Pancreas (tissue), 10 donors: ENCODE measurements around the gene DKK1. TPM values are rescaled to one million over a fixed set of nuclear protein-coding genes. Genes with fewer than 3 reads are reported as not detected.

Experiments
- ATAC-seq, 4 donors: fragments of 200-7000 bp; cut with Tn5 transposase; one replicate each; pipeline versions ENCODE4 v1.8.0 to v1.9.1; 2020; ENCODE audit warnings: mild to moderate bottlenecking in 4 of 4, moderate library complexity in 4 of 4
- DNase-seq, 6 donors: peaks; one replicate each; pipeline ENCODE4 v3.0.0-alpha.2; 2020
- FAIRE-seq: peaks from 2 replicates; lab custom pipeline; 2012; peaks lifted over from hg19 to GRCh38; lab: Jason Lieb, UNC
- H3K27ac ChIP-seq, 4 donors: fragments of 200-600 bp; sonication (generic); 1 replicate in 3 of 4; 2 replicates in 1 of 4; pipeline versions ENCODE4 v1.5.0 to v1.8.0; 2020
- H3K27me3 ChIP-seq, 4 donors: fragments of 200-600 bp; one replicate each; pipeline ENCODE4 v1.8.0; 2021
- H3K36me3 ChIP-seq, 3 donors: fragments of 200-600 bp; sonication (generic) in 1 of 3; one replicate each; pipeline versions ENCODE4 v1.5.0 to v1.8.0; 2020 to 2021
- H3K4me1 ChIP-seq, 3 donors: fragments of 200-600 bp; one replicate each; pipeline ENCODE4 v1.8.0; 2021
- H3K4me3 ChIP-seq, 4 donors: fragments of 200-600 bp; sonication (generic) in 2 of 4; one replicate each; pipeline versions ENCODE4 v1.5.0 to v1.8.0; 2020 to 2021
- H3K9me3 ChIP-seq, 4 donors: fragments of 200-600 bp; one replicate each; pipeline ENCODE4 v1.8.0; 2021
- CTCF ChIP-seq, 4 donors: fragments of 200-600 bp; sonication (generic) in 3 of 4; IDR thresholded peaks; one replicate each; pipeline versions ENCODE4 v1.5.0 to v1.8.0; 2021; ENCODE audit warnings: antibody characterized with exemption in 4 of 4
- WGBS, 2 donors: extraction: QIAGEN DNeasy Blood & Tissue Kit; methylation state at CpG; one replicate each; pipeline ENCODE4 v1.1.7; 2013; 5-methylcytosine and 5-hydroxymethylcytosine counted together
- intact Hi-C, 3 donors: fragments of 100-400 bp; cut with DNase I; formaldehyde crosslinking; loops; one replicate each; pipeline versions ENCODE4 v1.11.1 to v1.14.2; 2022
- polyA plus RNA-seq, 2 donors: library from polyadenylated mRNA; stranded (reverse); fragments of 200-250 nt; gene quantifications; one replicate each; pipeline ENCODE4 v1.2.3, GENCODE V29; 2013
- total RNA-seq, 6 donors: library from RNA; stranded (reverse); fragmentation: NEBNext Ultra II Directional in 4 of 6; extraction: Animal tissue kit (Norgen Biotek cat#: 25700) in 4 of 6; gene quantifications; one replicate each; pipeline versions ENCODE4 v1.2.1 to v1.2.4, GENCODE V29; 2021 to 2023
- donor health status: healthy with polysubstance abuse.
- donor health status: DM: no; HTN: no; CAD: no; lungs with moderate emphysema.
- donor health status: DM: no; HTN: no; CAD: no.
- donor health status: control.
- donor health status: control.
- donor health status: Bipolar disorder and iron deficiency.
- donor health status: DM: yes; HTN: yes; CAD: no.
- donor health status: DM: no; HTN: no; CAD: no.
- donor health status: DM: no; HTN: no; CAD: no.
- donor health status: DM: yes; HTN: yes; CAD: no.

The DKK1 gene
- 1 to 10 TPM in 1 of 6 donors, under 1 TPM in 2, not detected in 3; 0.66 to 1.3 (median 0.92) TPM for total RNA-seq
- polyA plus RNA-seq = under 1 TPM; 0.11 to 0.52 TPM

- Histone ChIP-seq H3K36me3 (no peaks in the 10 kb centered on the region), H3K4me1 (no peaks in the 10 kb centered on the region), H3K27ac (no peak within 1 kb of the TSS), H3K27me3 (peaks cover 0 to 24% (median 2%) of the 10 kb centered on the region in 4 donors), H3K9me3 (no peaks in the 10 kb centered on the region), H3K4me3 (peak within 1 kb of the TSS; percentile 18 to 44 (median 27))
- DNase-seq (peak; percentile 35 to 88 (median 57)), ATAC-seq (peak; percentile 90 to 96 (median 94)), FAIRE-seq (no peak)
- peak; percentile 40 to 66 (median 61) for TF ChIP-seq CTCF (IDR thresholded peaks at IDR 0.05)
- WGBS, 2 donors = 1 to 2% methylated on average over 54 to 55 of the region's 55 CpGs
- intact Hi-C loops = loop anchor here in 2 of 3 donors (5.0 to 10.0 kb wide), 2 partner anchors 171 to 173 kb away; no protein-coding TSS in a partner anchor
Measured at GRCh38 chr10:52313933-52314821, at the start of gene DKK1. TSS of gene DKK1 (plus strand) at chr10:52314281. CDS start at chr10:52314435, 154 bp downstream.

DNA sequence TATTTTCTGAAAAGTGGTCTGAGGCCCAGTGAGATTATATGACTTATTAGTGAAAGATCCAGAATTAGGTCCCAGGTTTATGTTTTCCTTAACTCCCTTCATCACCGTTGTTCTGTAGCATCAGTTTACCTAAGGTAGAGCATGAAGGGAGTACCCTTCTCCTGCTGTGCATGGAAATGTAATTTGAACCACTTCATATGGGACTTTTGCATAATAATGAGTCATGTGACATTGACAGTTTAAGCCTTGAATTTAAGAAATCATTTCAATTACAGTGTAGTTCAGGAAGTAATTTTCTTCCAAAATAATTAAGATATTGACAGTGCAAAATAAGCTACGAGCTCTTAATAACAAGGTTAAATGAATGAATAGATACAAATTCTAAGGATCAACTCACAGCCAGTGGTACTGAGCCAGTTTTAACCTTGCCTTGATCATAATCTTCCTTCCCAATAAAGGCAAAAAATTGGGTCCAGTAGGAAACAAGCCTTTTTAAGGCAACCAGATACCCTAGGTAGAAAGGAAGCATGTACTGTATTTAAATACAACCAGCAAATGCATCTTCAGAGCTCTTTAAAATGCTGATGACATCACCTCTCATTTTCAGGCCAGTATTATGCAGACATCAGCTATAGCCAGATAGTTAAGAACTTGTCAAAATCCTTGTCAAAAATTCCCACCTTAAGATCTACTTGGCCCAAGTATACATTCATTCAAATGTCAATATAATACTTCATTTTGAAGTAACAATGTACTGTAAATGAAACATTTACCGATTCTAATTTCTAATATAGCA lies 48.8 kb upstream of the DKK1 start:
- no peak overlapping the region for H3K27ac ChIP-seq
- DNase-seq = no peak
- no peaks in the 10 kb centered on the region for H3K4me1 ChIP-seq
- H3K9me3 ChIP-seq = no peaks in the 10 kb centered on the region
- FAIRE-seq = no peak
- no peak for TF ChIP-seq CTCF (IDR thresholded peaks at IDR 0.05)
- WGBS, 2 donors = 78 to 82% methylated on average over 3 of the region's 3 CpGs
- intact Hi-C loops = no loop called here
- H3K27me3 ChIP-seq = no peaks in the 10 kb centered on the region
- no peak for ATAC-seq
- no peak overlapping the region for H3K4me3 ChIP-seq
- no peaks in the 10 kb centered on the region for H3K36me3 ChIP-seq

- Histone ChIP-seq H3K27ac (no peak overlapping the region), H3K4me3 (no peak overlapping the region), H3K9me3 (no peaks in the 10 kb centered on the region), H3K36me3 (no peaks in the 10 kb centered on the region), H3K4me1 (no peaks in the 10 kb centered on the region), H3K27me3 (no peaks in the 10 kb centered on the region)
- TF ChIP-seq CTCF (IDR thresholded peaks at IDR 0.05) = no peak
- ATAC-seq (no peak), DNase-seq (no peak), FAIRE-seq (no peak)
- intact Hi-C loops = no loop called here
- WGBS, 2 donors = 75% methylated on average over 1 of the region's 1 CpG
Measured at GRCh38 chr10:52266858-52267257, 47.2 kb upstream of the DKK1 start.

DNA sequence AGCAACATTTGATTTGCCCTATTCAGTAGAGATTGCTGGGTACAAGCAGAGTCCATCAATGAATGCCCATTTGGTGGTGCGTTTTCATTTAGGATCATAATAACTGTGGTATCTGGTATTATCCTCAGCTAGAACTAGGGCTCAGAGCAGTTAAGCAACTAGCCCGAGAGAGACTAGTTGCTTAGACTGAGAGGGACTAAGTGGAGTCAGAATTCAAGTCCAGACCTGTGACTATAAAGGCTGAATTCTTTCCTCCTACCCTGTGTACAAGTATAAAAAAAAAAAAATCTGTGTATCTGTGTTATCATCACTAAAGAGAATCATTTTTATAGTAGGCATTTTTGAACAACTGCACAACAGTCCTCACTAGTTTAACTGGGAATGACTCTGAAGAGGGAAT lies 45.3 kb upstream of the DKK1 start:
- intact Hi-C loops = no loop called here
- FAIRE-seq (no peak), DNase-seq (no peak), ATAC-seq (no peak)
- no peak for TF ChIP-seq CTCF (IDR thresholded peaks at IDR 0.05)
- Histone ChIP-seq H3K27me3 (no peaks in the 10 kb centered on the region), H3K9me3 (no peaks in the 10 kb centered on the region), H3K4me1 (no peaks in the 10 kb centered on the region), H3K27ac (no peak overlapping the region), H3K4me3 (no peak overlapping the region), H3K36me3 (no peaks in the 10 kb centered on the region)
- 83 to 88% methylated on average over 2 of the region's 2 CpGs for WGBS, 2 donors
